ENCODE results near the gene CDKAL1. TPM values are rescaled to one million over a fixed set of nuclear protein-coding genes. Genes with fewer than 3 reads are reported as not detected.

Gene CDKAL1
- total RNA-seq, 1 experiment from 2014 or later = 13.8 TPM

DNA sequence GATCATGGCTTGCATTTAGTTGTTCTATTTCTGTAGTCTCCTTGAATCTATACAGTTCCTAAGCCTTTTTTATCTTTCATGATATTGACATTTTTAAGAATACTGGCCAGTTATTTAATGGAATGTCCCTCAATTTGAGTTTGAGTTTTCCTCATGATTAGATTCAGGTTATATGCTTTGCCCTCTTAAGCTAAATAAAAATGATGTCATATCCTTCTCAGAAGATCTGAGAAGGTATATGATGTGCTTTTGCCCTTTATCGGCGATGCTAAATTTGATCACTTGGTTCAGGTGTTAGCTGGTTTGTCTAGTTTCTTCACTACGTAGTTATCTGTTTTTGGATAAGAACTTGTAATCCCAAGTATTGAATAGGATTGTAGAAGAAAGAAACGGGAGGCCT lies 549.5 kb downstream of the CDKAL1 start:
- ATAC-seq = no peak
- Histone ChIP-seq H3K27ac (ENCODE audit: low read length) (no peak overlapping the region), H3K9ac (ENCODE audit: low read length) (no peak overlapping the region), H3K4me3 (ENCODE audit: low read length) (no peak overlapping the region), H3K4me2 (ENCODE audit: low read length) (no peak overlapping the region), H3K36me3 (ENCODE audit: low read depth, low read length) (no peaks in the 10 kb centered on the region), H3K9me2 (replicated peaks; ENCODE audit: low read length) (no peaks in the 10 kb centered on the region), H3K4me1 (ENCODE audit: insufficient read depth, low read length) (no peaks in the 10 kb centered on the region), H3K27me3 (ENCODE audit: low read length) (no peaks in the 10 kb centered on the region), H3F3A (ENCODE audit: low read length, unreplicated experiment) (no peaks in the 10 kb centered on the region), H2AFZ (ENCODE audit: low read length) (no peak overlapping the region), H3K79me2 (ENCODE audit: low read length) (no peaks in the 10 kb centered on the region), H3K9me3 (ENCODE audit: low read length) (no peaks in the 10 kb centered on the region), H4K20me1 (ENCODE audit: low read length) (no peaks in the 10 kb centered on the region)
- BruUV-seq (replicated peaks) = no TSS peak
- POLR2A ChIA-PET (ENCODE audit: unreplicated experiment) = no interaction called here
- intact Hi-C loops (cut with micrococcal nuclease) = no loop called here
- CTCF ChIA-PET = no interaction called here
- TF ChIP-seq EZH2phosphoT487 (IDR thresholded peaks at IDR 0.05; ENCODE audit: borderline replicate concordance, low read length) (no peak), EZH2 (IDR thresholded peaks at IDR 0.05; ENCODE audit: low read length, unreplicated experiment) (no peak)
- TF ChIP-seq, protein P1, sequence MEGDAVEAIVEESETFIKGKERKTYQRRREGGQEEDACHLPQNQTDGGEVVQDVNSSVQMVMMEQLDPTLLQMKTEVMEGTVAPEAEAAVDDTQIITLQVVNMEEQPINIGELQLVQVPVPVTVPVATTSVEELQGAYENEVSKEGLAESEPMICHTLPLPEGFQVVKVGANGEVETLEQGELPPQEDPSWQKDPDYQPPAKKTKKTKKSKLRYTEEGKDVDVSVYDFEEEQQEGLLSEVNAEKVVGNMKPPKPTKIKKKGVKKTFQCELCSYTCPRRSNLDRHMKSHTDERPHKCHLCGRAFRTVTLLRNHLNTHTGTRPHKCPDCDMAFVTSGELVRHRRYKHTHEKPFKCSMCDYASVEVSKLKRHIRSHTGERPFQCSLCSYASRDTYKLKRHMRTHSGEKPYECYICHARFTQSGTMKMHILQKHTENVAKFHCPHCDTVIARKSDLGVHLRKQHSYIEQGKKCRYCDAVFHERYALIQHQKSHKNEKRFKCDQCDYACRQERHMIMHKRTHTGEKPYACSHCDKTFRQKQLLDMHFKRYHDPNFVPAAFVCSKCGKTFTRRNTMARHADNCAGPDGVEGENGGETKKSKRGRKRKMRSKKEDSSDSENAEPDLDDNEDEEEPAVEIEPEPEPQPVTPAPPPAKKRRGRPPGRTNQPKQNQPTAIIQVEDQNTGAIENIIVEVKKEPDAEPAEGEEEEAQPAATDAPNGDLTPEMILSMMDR (conservative IDR thresholded peaks at IDR 0.05; ENCODE audit: low read depth, low read length) = no peak
- no peak for DNase-seq

- POLR2A ChIA-PET (ENCODE audit: unreplicated experiment) = no interaction called here
- intact Hi-C loops (cut with micrococcal nuclease) = no loop called here
- H3K4me2 ChIP-seq (ENCODE audit: low read length) = no peak overlapping the region
- BruUV-seq (replicated peaks) = no TSS peak
- no peak overlapping the region for H2AFZ ChIP-seq (ENCODE audit: low read length)
- ATAC-seq (no peak), DNase-seq (no peak)
- CTCF ChIA-PET = no interaction called here
- no peak overlapping the region for H3K9ac ChIP-seq (ENCODE audit: low read length)
- no peaks in the 10 kb centered on the region for H3K36me3 ChIP-seq (ENCODE audit: low read depth, low read length)
- no peaks in the 10 kb centered on the region for H3K27me3 ChIP-seq (ENCODE audit: low read length)
- H3K9me3 ChIP-seq (ENCODE audit: low read length) = no peaks in the 10 kb centered on the region
- no peaks in the 10 kb centered on the region for H3K79me2 ChIP-seq (ENCODE audit: low read length)
- H3K4me1 ChIP-seq (ENCODE audit: insufficient read depth, low read length) = no peaks in the 10 kb centered on the region
- H3K27ac ChIP-seq (ENCODE audit: low read length) = no peak overlapping the region
- H4K20me1 ChIP-seq (ENCODE audit: low read length) = no peaks in the 10 kb centered on the region
- no peak overlapping the region for H3K4me3 ChIP-seq (ENCODE audit: low read length)
- no peaks in the 10 kb centered on the region for H3F3A ChIP-seq (ENCODE audit: low read length, unreplicated experiment)
- TF ChIP-seq EZH2phosphoT487 (IDR thresholded peaks at IDR 0.05; ENCODE audit: borderline replicate concordance, low read length) = no peak
- no peak for TF ChIP-seq EZH2 (IDR thresholded peaks at IDR 0.05; ENCODE audit: low read length, unreplicated experiment)
- TF ChIP-seq, protein P1 (conservative IDR thresholded peaks at IDR 0.05; ENCODE audit: low read depth, low read length) = no peak
- no peaks in the 10 kb centered on the region for H3K9me2 ChIP-seq (replicated peaks; ENCODE audit: low read length)
These were observed 550.4 kb downstream of the CDKAL1 start for GRCh38 chr6:21084656-21085055.

- Histone ChIP-seq H3F3A (ENCODE audit: low read length, unreplicated experiment) (no peaks in the 10 kb centered on the region), H3K79me2 (ENCODE audit: low read length) (no peaks in the 10 kb centered on the region), H4K20me1 (ENCODE audit: low read length) (no peaks in the 10 kb centered on the region), H3K4me1 (ENCODE audit: insufficient read depth, low read length) (no peaks in the 10 kb centered on the region), H3K27me3 (ENCODE audit: low read length) (no peaks in the 10 kb centered on the region), H3K27ac (ENCODE audit: low read length) (no peak overlapping the region), H3K9ac (ENCODE audit: low read length) (no peak overlapping the region), H3K36me3 (ENCODE audit: low read depth, low read length) (no peaks in the 10 kb centered on the region), H3K9me2 (replicated peaks; ENCODE audit: low read length) (no peaks in the 10 kb centered on the region), H3K9me3 (ENCODE audit: low read length) (no peaks in the 10 kb centered on the region), H2AFZ (ENCODE audit: low read length) (no peak overlapping the region), H3K4me2 (ENCODE audit: low read length) (no peak overlapping the region), H3K4me3 (ENCODE audit: low read length) (no peak overlapping the region)
- DNase-seq (no peak), ATAC-seq (no peak)
- intact Hi-C loops (cut with micrococcal nuclease) = no loop called here
- ChIA-PET CTCF (no interaction called here), POLR2A (ENCODE audit: unreplicated experiment) (no interaction called here)
- TF ChIP-seq EZH2 (IDR thresholded peaks at IDR 0.05; ENCODE audit: low read length, unreplicated experiment) (no peak), EZH2phosphoT487 (IDR thresholded peaks at IDR 0.05; ENCODE audit: borderline replicate concordance, low read length) (no peak)
- TF ChIP-seq, protein P1 (conservative IDR thresholded peaks at IDR 0.05; ENCODE audit: low read depth, low read length) = no peak
- no TSS peak for BruUV-seq (replicated peaks)
These were observed 551.0 kb downstream of the CDKAL1 start for GRCh38 chr6:21085211-21085610.
